GM19397 (cell line): ENCODE measurements around the gene ROCK2.

Experiments used
- ATAC-seq: cut with Tn5 transposase; IDR thresholded peaks from one replicate; pipeline ENCODE4 v1.9.1; 2021; ENCODE audit warnings: mild to moderate bottlenecking, moderate library complexity; ENCODE audit not compliant: unreplicated experiment

ROCK2 gene

GRCh38 chr2:11312770-11313471 is 31.5 kb downstream of the ROCK2 start:
- no peak for ATAC-seq

- ATAC-seq, result no peak
Measured at GRCh38 chr2:11311543-11311942, 32.9 kb downstream of the ROCK2 start.

GRCh38 chr2:11310212-11310611 is 34.2 kb downstream of the ROCK2 start:
- ATAC-seq, result no peak

GRCh38 chr2:11309706-11310105 is 34.7 kb downstream of the ROCK2 start:
- no peak for ATAC-seq

GRCh38 chr2:11307764-11308415 is 36.5 kb downstream of the ROCK2 start:
- ATAC-seq, result no peak

GRCh38 chr2:11305958-11306357 is 38.5 kb downstream of the ROCK2 start:
- no peak for ATAC-seq

- no peak for ATAC-seq
Measured at GRCh38 chr2:11305338-11305737, 39.1 kb downstream of the ROCK2 start.

GRCh38 chr2:11304476-11304875 is 40.0 kb downstream of the ROCK2 start:
- no peak for ATAC-seq

- no peak for ATAC-seq
Measured at GRCh38 chr2:11303290-11304013, 41.0 kb downstream of the ROCK2 start.

GRCh38 chr2:11299439-11299838 is 45.0 kb downstream of the ROCK2 start:
- no peak for ATAC-seq

- no peak for ATAC-seq
Measured at GRCh38 chr2:11298592-11298991, 45.8 kb downstream of the ROCK2 start.

- ATAC-seq, result no peak
Measured at GRCh38 chr2:11296401-11296800, 48.0 kb downstream of the ROCK2 start.

GRCh38 chr2:11292464-11293255 is 51.8 kb downstream of the ROCK2 start:
- no peak for ATAC-seq

GRCh38 chr2:11290713-11291112 is 53.7 kb downstream of the ROCK2 start:
- no peak for ATAC-seq

GRCh38 chr2:11290211-11290610 is 54.2 kb downstream of the ROCK2 start:
- no peak for ATAC-seq

- no peak for ATAC-seq
Measured at GRCh38 chr2:11288431-11288830, 56.0 kb downstream of the ROCK2 start.

- ATAC-seq, result no peak
Measured at GRCh38 chr2:11286749-11287148, 57.7 kb downstream of the ROCK2 start.

GRCh38 chr2:11286323-11286722 is 58.1 kb downstream of the ROCK2 start:
- no peak for ATAC-seq

GRCh38 chr2:11285499-11285898 is 58.9 kb downstream of the ROCK2 start:
- ATAC-seq, result no peak

- ATAC-seq, result no peak
Measured at GRCh38 chr2:11281186-11281585, 63.2 kb downstream of the ROCK2 start.

GRCh38 chr2:11280713-11281112 is 63.7 kb downstream of the ROCK2 start:
- no peak for ATAC-seq
